HepG2 (cell line): ENCODE results near the gene MX2. TPM values are rescaled to one million over a fixed set of nuclear protein-coding genes. Genes with fewer than 3 reads are reported as not detected.

ENCODE experiments used
- ELF3 ChIP-seq: IDR thresholded peaks from 2 replicates; pipeline ENCODE4 v1.6.1; 2016; ENCODE audit warnings: missing genetic modification reagents, missing compliant biosample characterization
- FOXO1 ChIP-seq: sonication (generic); formaldehyde crosslinking; IDR thresholded peaks from 2 replicates; pipeline ENCODE4 v1.4.0; 2020; ENCODE audit warnings: missing genetic modification reagents
- MBD4 ChIP-seq: IDR thresholded peaks from 2 replicates; pipeline ENCODE4 v1.6.1; 2012; ENCODE audit warnings: low read length, inconsistent platforms, borderline replicate concordance
- MYNN ChIP-seq: sonication (generic); formaldehyde crosslinking; IDR thresholded peaks from 2 replicates; pipeline ENCODE4 v1.4.0; 2020; ENCODE audit warnings: mild to moderate bottlenecking, low read depth, missing genetic modification reagents
- POLR2AphosphoS2 ChIP-seq: IDR thresholded peaks from 2 replicates; pipeline ENCODE4 v1.6.1; 2011; ENCODE audit warnings: low read depth, low read length, improper control_type of control experiment
- POLR2AphosphoS5 ChIP-seq: IDR thresholded peaks from 2 replicates; pipeline ENCODE4 v1.6.1; 2012; ENCODE audit warnings: low read depth, low read length
- RARG ChIP-seq: sonication (generic); formaldehyde crosslinking; IDR thresholded peaks from 2 replicates; pipeline ENCODE4 v1.4.0; 2020; ENCODE audit warnings: low read depth, mild to moderate bottlenecking, missing genetic modification reagents
- SP4 ChIP-seq: sonication (generic); formaldehyde crosslinking; IDR thresholded peaks from 2 replicates; pipeline ENCODE4 v1.8.1; 2023; ENCODE audit warnings: mild to moderate bottlenecking, missing genetic modification reagents
- SUZ12 ChIP-seq: fragments of 150-350 bp; IDR thresholded peaks from 2 replicates; pipeline ENCODE4 v1.6.1; 2014; ENCODE audit warnings: low read depth, low read length
- ZNF367 ChIP-seq: sonication (generic); formaldehyde crosslinking; IDR thresholded peaks from 2 replicates; pipeline ENCODE4 v1.4.0; 2020; ENCODE audit warnings: missing genetic modification reagents, borderline replicate concordance
- ZNF572 ChIP-seq: sonication (generic); formaldehyde crosslinking; IDR thresholded peaks from 2 replicates; pipeline ENCODE4 v1.5.1; 2020; ENCODE audit warnings: mild to moderate bottlenecking, missing genetic modification reagents
- ZNF761 ChIP-seq: sonication (generic); formaldehyde crosslinking; conservative IDR thresholded peaks from 2 replicates; pipeline ENCODE4 v1.4.0; 2020; ENCODE audit warnings: mild to moderate bottlenecking, missing genetic modification reagents
- ZNF850 ChIP-seq: sonication (generic); formaldehyde crosslinking; conservative IDR thresholded peaks from 2 replicates; pipeline ENCODE4 v1.9.0; 2021; ENCODE audit warnings: mild to moderate bottlenecking, missing genetic modification reagents
- polyA plus RNA-seq, 8 experiments: library from polyadenylated mRNA; depleted of rRNA in 3 of 8; stranded (reverse) in 7 of 8; unstranded in 1 of 8; fragments of >200 nt; fragmentation: Illumina TruSeq in 4 of 8; extraction: Trizol in 4 of 8; gene quantifications; 2 replicates each; pipeline versions ENCODE4 v1.2.1 to v1.2.3, GENCODE V29; 2011 to 2016; ENCODE audit warnings: low read depth in 4 of 8, missing spikeins in 1 of 8, mixed read lengths in 1 of 8; ENCODE audit not compliant: insufficient read depth in 1 of 8
- total RNA-seq, 5 experiments: library from RNA; depleted of rRNA; stranded (reverse); fragments of >200 nt; fragmentation: Illumina TruSeq; extraction: Trizol; gene quantifications; 2 replicates each; pipeline ENCODE4 v1.2.3, GENCODE V29; 2016; ENCODE audit warnings: low read depth in 1 of 5
- TF ChIP-seq, protein P1 (sequence below): sonication (generic); formaldehyde crosslinking; IDR thresholded peaks from 2 replicates; pipeline ENCODE4 v1.5.1; 2020; ENCODE audit warnings: mild to moderate bottlenecking, missing genetic modification reagents, borderline replicate concordance
- TF ChIP-seq, protein P2 (sequence below): sonication (generic); formaldehyde crosslinking; IDR thresholded peaks from 2 replicates; pipeline ENCODE4 v1.4.0; 2020; ENCODE audit warnings: missing genetic modification reagents
- TF ChIP-seq, protein P3 (sequence below): sonication (generic); formaldehyde crosslinking; IDR thresholded peaks from 2 replicates; pipeline ENCODE4 v1.9.0; 2021; ENCODE audit warnings: missing genetic modification reagents, mild to moderate bottlenecking, borderline replicate concordance
- TF ChIP-seq, protein P4 (sequence below): sonication (generic); formaldehyde crosslinking; IDR thresholded peaks from 2 replicates; pipeline ENCODE4 v1.8.1; 2022; ENCODE audit warnings: low read depth, mild to moderate bottlenecking, missing genetic modification reagents
- TF ChIP-seq, protein P5 (sequence below): sonication (generic); formaldehyde crosslinking; IDR thresholded peaks from 2 replicates; pipeline ENCODE4 v1.4.0; 2020; ENCODE audit warnings: mild to moderate bottlenecking, missing genetic modification reagents, borderline replicate concordance
- TF ChIP-seq, protein P6 (sequence below): sonication (generic); formaldehyde crosslinking; IDR thresholded peaks from 2 replicates; pipeline ENCODE4 v1.4.0; 2020; ENCODE audit warnings: missing genetic modification reagents

The MX2 gene
- total and polyA plus RNA-seq, 2 of the 13 experiments (the other 11 are each of a cell fraction or from before 2014, with no cell fraction given), result 24.0 to 35.7 TPM

DNA sequence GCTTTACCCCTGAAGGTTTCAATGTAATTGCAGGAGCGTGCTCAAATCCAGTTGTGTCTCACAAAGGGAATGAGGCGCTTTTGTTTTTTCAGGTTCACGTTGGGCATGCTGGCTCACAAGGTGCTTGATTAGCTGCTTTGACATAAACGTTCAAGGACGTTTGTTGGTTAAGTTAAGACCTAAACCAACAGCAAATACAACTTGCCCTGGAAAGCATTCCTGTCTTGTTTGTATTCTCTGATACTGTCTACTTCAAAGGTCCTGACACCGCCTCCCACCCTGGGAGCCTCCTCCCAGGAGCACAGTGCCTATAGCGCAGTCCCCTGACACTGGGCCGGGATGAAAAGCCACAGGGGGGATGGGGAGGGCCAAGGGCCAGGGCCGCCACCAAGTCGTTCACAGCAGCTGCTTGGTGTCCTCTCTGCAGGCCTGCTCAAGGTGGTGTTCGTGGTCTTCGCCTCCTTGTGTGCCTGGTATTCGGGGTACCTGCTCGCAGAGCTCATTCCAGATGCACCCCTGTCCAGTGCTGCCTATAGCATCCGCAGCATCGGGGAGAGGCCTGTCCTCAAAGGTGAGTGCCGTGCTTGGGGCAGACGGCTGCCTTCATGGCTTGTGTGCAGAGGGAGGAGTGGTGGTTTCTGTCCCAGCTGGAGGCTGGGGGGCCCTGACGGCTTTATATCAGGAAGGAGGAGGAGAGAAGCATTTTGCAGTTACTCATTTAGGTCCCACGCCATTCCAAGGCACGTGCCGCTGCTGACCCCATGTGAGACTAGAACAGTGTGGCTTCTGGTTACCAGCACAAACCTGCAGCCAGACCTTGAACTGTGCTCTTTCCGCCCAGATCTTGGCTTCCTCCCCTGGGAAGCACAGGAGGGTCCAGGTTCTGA, 39.1 kb upstream of the MX2 start (continued):
- TF ChIP-seq FOXO1 (CRISPR knock-in tag) (peak; percentile 94), RARG (CRISPR knock-in tag) (no peak), MBD4 (no peak), MYNN (CRISPR knock-in tag) (no peak), POLR2AphosphoS5 (peak; percentile 35; the same call in 1 of the 2 replicates), ZNF850 (CRISPR knock-in tag) (no peak), ZNF761 (no peak), ZNF572 (CRISPR knock-in tag) (no peak), SUZ12 (no peak), SP4 (CRISPR knock-in tag) (no peak), ELF3 (CRISPR knock-in tag) (no peak), POLR2AphosphoS2 (no peak), ZNF367 (CRISPR knock-in tag) (no peak)
- TF ChIP-seq, protein P1, sequence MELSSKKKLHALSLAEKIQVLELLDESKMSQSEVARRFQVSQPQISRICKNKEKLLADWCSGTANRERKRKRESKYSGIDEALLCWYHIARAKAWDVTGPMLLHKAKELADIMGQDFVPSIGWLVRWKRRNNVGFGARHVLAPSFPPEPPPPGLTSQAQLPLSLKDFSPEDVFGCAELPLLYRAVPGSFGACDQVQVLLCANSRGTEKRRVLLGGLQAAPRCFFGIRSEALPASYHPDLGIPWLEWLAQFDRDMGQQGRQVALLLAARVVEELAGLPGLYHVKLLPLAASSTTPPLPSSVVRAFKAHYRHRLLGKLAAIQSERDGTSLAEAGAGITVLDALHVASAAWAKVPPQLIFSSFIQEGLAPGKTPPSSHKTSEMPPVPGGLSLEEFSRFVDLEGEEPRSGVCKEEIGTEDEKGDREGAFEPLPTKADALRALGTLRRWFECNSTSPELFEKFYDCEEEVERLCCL (CRISPR knock-in tag), result peak; percentile 64; the same call in 1 of the 2 replicates
- TF ChIP-seq, protein P2, sequence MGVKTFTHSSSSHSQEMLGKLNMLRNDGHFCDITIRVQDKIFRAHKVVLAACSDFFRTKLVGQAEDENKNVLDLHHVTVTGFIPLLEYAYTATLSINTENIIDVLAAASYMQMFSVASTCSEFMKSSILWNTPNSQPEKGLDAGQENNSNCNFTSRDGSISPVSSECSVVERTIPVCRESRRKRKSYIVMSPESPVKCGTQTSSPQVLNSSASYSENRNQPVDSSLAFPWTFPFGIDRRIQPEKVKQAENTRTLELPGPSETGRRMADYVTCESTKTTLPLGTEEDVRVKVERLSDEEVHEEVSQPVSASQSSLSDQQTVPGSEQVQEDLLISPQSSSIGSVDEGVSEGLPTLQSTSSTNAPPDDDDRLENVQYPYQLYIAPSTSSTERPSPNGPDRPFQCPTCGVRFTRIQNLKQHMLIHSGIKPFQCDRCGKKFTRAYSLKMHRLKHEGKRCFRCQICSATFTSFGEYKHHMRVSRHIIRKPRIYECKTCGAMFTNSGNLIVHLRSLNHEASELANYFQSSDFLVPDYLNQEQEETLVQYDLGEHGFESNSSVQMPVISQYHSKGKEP (CRISPR knock-in tag), result no peak
- TF ChIP-seq, protein P3, sequence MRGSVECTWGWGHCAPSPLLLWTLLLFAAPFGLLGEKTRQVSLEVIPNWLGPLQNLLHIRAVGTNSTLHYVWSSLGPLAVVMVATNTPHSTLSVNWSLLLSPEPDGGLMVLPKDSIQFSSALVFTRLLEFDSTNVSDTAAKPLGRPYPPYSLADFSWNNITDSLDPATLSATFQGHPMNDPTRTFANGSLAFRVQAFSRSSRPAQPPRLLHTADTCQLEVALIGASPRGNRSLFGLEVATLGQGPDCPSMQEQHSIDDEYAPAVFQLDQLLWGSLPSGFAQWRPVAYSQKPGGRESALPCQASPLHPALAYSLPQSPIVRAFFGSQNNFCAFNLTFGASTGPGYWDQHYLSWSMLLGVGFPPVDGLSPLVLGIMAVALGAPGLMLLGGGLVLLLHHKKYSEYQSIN, result no peak
- TF ChIP-seq, protein P4, sequence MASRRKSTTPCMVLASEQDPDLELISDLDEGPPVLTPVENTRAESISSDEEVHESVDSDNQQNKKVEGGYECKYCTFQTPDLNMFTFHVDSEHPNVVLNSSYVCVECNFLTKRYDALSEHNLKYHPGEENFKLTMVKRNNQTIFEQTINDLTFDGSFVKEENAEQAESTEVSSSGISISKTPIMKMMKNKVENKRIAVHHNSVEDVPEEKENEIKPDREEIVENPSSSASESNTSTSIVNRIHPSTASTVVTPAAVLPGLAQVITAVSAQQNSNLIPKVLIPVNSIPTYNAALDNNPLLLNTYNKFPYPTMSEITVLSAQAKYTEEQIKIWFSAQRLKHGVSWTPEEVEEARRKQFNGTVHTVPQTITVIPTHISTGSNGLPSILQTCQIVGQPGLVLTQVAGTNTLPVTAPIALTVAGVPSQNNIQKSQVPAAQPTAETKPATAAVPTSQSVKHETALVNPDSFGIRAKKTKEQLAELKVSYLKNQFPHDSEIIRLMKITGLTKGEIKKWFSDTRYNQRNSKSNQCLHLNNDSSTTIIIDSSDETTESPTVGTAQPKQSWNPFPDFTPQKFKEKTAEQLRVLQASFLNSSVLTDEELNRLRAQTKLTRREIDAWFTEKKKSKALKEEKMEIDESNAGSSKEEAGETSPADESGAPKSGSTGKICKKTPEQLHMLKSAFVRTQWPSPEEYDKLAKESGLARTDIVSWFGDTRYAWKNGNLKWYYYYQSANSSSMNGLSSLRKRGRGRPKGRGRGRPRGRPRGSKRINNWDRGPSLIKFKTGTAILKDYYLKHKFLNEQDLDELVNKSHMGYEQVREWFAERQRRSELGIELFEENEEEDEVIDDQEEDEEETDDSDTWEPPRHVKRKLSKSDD (CRISPR knock-in tag), result peak; percentile 14; the same call in 1 of the 2 replicates
- TF ChIP-seq, protein P5, sequence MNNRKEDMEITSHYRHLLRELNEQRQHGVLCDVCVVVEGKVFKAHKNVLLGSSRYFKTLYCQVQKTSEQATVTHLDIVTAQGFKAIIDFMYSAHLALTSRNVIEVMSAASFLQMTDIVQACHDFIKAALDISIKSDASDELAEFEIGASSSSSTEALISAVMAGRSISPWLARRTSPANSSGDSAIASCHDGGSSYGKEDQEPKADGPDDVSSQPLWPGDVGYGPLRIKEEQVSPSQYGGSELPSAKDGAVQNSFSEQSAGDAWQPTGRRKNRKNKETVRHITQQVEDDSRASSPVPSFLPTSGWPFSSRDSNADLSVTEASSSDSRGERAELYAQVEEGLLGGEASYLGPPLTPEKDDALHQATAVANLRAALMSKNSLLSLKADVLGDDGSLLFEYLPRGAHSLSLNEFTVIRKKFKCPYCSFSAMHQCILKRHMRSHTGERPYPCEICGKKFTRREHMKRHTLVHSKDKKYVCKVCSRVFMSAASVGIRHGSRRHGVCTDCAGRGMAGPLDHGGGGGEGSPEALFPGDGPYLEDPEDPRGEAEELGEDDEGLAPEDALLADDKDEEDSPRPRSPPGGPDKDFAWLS (CRISPR knock-in tag), result no peak
- TF ChIP-seq, protein P6, sequence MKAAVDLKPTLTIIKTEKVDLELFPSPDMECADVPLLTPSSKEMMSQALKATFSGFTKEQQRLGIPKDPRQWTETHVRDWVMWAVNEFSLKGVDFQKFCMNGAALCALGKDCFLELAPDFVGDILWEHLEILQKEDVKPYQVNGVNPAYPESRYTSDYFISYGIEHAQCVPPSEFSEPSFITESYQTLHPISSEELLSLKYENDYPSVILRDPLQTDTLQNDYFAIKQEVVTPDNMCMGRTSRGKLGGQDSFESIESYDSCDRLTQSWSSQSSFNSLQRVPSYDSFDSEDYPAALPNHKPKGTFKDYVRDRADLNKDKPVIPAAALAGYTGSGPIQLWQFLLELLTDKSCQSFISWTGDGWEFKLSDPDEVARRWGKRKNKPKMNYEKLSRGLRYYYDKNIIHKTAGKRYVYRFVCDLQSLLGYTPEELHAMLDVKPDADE (CRISPR knock-in tag), result no peak
